Sigmoid colon (tissue), 7 donors: ENCODE results near the gene RNF40. TPM values are rescaled to one million over a fixed set of nuclear protein-coding genes. Genes with fewer than 3 reads are reported as not detected.

ENCODE experiments used
- DNase-seq: peaks from one replicate; pipeline ENCODE4 v3.0.0-alpha.2; 2019
- H3K27ac ChIP-seq, 4 donors: fragments of 200-600 bp; sonication (generic); one replicate each; pipeline ENCODE4 v1.5.1; 2016 to 2019; ENCODE audit warnings: mild to moderate bottlenecking in 1 of 4
- H3K27me3 ChIP-seq, 3 donors: fragments of 200-600 bp; sonication (generic); one replicate each; pipeline ENCODE4 v1.5.1; 2019; ENCODE audit warnings: mild to moderate bottlenecking in 1 of 3
- H3K36me3 ChIP-seq, 4 donors: fragments of 200-600 bp; sonication (generic); one replicate each; pipeline ENCODE4 v1.5.1; 2016 to 2019
- H3K4me1 ChIP-seq, 4 donors: fragments of 200-600 bp; sonication (generic); one replicate each; pipeline ENCODE4 v1.5.1; 2017 to 2019
- H3K4me3 ChIP-seq, 4 donors: fragments of 200-600 bp; sonication (generic); one replicate each; pipeline ENCODE4 v1.5.1; 2017 to 2019; ENCODE audit warnings: mild to moderate bottlenecking in 2 of 4, moderate library complexity in 1 of 4
- H3K9me3 ChIP-seq, 4 donors: fragments of 200-600 bp in 3 of 4; sonication (generic) in 3 of 4; one replicate each; pipeline versions ENCODE4 v1.5.1 to v1.6.1; 2013 to 2019
- CTCF ChIP-seq, 4 experiments: fragments of 450-650 bp in 3 of 4; fragments of 200-600 bp in 1 of 4; IDR thresholded peaks; one replicate each; pipeline ENCODE4 v1.5.1; 2016 to 2019; ENCODE audit warnings: antibody characterized with exemption in 4 of 4, mild to moderate bottlenecking in 3 of 4, moderate library complexity in 2 of 4
- EP300 ChIP-seq, 4 donors: sonication (generic); formaldehyde crosslinking; IDR thresholded peaks; one replicate each; pipeline ENCODE4 v1.6.1; 2017; ENCODE audit warnings: antibody characterized with exemption in 4 of 4
- POLR2A ChIP-seq, 2 donors: fragments of 450-650 bp; IDR thresholded peaks; one replicate each; pipeline ENCODE4 v1.6.1; 2016; ENCODE audit warnings: antibody characterized with exemption in 2 of 2, mild to moderate bottlenecking in 2 of 2, moderate library complexity in 2 of 2
- POLR2AphosphoS5 ChIP-seq, 4 donors: sonication (generic); formaldehyde crosslinking; IDR thresholded peaks; one replicate each; pipeline ENCODE4 v1.6.1; 2017; ENCODE audit warnings: antibody characterized with exemption in 4 of 4
- WGBS, 2 donors: extraction: QIAGEN DNeasy Blood & Tissue Kit; methylation state at CpG; one replicate each; pipeline ENCODE4 v1.1.7; 2013; 5-methylcytosine and 5-hydroxymethylcytosine counted together
- intact Hi-C: fragments of 100-400 bp; cut with DNase I; formaldehyde crosslinking; loops from one replicate; pipeline ENCODE4 v1.15.1; 2023
- polyA plus RNA-seq, 3 donors: library from polyadenylated mRNA; stranded (reverse); fragments of 200-250 nt; gene quantifications; one replicate each; pipeline ENCODE4 v1.2.3, GENCODE V29; 2013
- total RNA-seq, 4 donors: library from RNA; depleted of rRNA; stranded (reverse); fragments of >200 nt; gene quantifications; one replicate each; pipeline ENCODE4 v1.1.0, GENCODE V29; 2016
- donor health status: healthy with polysubstance abuse.
- donor health status: Bipolar disorder and iron deficiency.
- donor health status: healthy.

The RNF40 gene
- total and polyA plus RNA-seq, 7 donors: 34.8 to 79.3 (median 49.4) TPM

DNA sequence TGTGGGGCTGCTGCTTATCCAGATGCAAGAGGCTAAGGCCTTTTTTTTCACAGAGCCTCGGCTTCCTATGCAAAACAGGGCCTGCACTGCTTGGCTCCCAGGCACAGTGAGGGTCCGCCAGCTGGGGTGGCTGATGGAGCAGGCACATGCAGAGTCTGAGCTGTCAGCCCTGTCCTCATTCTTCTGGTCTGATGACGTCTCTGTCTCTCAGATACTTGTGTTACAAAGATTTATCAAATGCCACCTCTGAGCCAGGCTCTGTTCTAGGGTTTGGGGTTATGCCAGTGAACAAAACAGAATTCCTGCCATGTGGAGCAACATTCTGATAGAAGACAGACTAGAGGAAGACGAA, 4.8 kb downstream of the RNF40 start:
- Histone ChIP-seq H3K4me3 (no peak overlapping the region), H3K27me3 (no peaks in the 10 kb centered on the region), H3K36me3 (peaks cover 72 to 88% (median 74%) of the 10 kb centered on the region in 4 donors), H3K9me3 (no peaks in the 10 kb centered on the region), H3K27ac (no peak overlapping the region), H3K4me1 (peaks cover 0 to 20% (median 18%) of the 10 kb centered on the region in 4 donors)
- TF ChIP-seq EP300 (IDR thresholded peaks at IDR 0.05): no peak
- TF ChIP-seq CTCF (IDR thresholded peaks at IDR 0.05): no peak
- intact Hi-C loops: no loop called here
- no peak for DNase-seq
- WGBS, 2 donors: 87 to 88% methylated on average over 4 of the region's 4 CpGs

DNA sequence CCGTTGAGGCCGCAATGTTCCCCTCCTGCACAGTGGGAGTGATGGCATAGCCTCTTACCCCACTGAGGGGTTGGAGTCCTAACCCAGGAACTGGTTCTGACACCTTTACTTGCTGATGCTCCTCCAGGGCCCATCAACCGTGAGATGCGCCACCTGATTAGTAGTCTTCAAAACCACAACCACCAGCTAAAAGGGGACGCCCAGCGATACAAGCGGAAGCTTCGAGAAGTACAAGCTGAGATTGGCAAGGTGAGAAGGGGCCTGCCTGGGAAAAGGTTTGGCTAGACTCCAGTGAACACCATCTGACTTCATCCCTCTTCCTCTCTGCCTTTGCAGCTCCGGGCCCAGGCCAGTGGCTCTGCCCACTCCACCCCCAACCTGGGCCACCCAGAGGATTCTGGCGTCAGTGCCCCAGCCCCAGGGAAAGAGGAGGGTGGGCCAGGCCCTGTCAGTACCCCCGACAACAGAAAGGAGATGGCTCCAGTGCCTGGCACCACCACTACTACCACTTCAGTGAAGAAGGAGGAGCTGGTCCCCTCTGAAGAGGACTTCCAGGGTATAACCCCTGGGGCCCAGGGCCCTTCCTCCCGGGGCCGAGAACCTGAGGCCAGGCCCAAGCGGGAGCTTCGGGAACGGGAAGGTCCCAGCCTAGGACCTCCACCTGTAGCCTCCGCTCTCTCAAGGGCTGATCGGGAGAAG, 5.8 kb downstream of the RNF40 start:
- H3K27me3 ChIP-seq: no peaks in the 10 kb centered on the region
- 92 to 93% methylated on average over 18 of the region's 18 CpGs for WGBS, 2 donors
- TF ChIP-seq CTCF (IDR thresholded peaks at IDR 0.05): no peak
- no peak for TF ChIP-seq POLR2A (IDR thresholded peaks at IDR 0.05)
- no peak for TF ChIP-seq POLR2AphosphoS5 (IDR thresholded peaks at IDR 0.05)
- TF ChIP-seq EP300 (IDR thresholded peaks at IDR 0.05): no peak
- H3K27ac ChIP-seq: no peak overlapping the region
- intact Hi-C loops: no loop called here
- H3K4me3 ChIP-seq: no peak overlapping the region
- no peak for DNase-seq
- peaks cover 0 to 16% (median 13%) of the 10 kb centered on the region in 4 donors for H3K4me1 ChIP-seq
- peaks cover 79 to 98% (median 84%) of the 10 kb centered on the region in 4 donors for H3K36me3 ChIP-seq
- no peaks in the 10 kb centered on the region for H3K9me3 ChIP-seq

DNA sequence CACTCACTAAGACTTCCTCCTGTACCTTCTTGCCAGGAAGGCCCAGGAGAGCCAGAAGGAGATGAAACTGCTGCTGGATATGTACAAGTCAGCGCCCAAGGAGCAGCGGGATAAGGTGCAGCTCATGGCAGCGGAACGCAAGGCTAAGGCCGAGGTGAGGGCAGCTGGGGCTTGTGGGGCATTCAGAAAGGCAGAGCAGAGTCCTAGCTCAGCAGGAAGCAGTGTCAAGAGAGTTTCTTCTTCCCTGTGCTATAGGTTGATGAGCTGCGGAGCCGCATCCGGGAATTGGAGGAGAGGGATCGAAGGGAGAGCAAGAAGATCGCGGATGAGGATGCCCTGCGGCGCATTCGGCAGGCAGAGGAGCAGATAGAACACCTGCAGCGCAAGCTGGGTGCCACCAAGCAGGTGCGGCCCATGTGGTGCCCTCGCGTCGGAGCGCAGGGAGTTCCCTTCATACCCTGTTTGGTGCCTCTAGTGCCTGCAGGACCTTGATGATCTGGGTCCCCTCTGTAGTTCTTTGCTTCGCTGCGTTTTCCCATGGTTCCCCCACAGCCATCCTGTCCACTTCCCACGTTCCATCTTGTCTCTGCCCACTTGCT, 6.6 kb downstream of the RNF40 start:
- 96 to 97% methylated on average over 23 of the region's 23 CpGs for WGBS, 2 donors
- TF ChIP-seq POLR2A (IDR thresholded peaks at IDR 0.05) (no peak), CTCF (IDR thresholded peaks at IDR 0.05) (no peak), EP300 (IDR thresholded peaks at IDR 0.05) (no peak), POLR2AphosphoS5 (IDR thresholded peaks at IDR 0.05) (no peak)
- H3K27me3 ChIP-seq: no peaks in the 10 kb centered on the region
- no peak overlapping the region for H3K4me3 ChIP-seq
- no peak overlapping the region for H3K27ac ChIP-seq
- DNase-seq: no peak
- intact Hi-C loops: no loop called here
- H3K4me1 ChIP-seq: peaks cover 0 to 8% (median 5%) of the 10 kb centered on the region in 4 donors
- no peaks in the 10 kb centered on the region for H3K9me3 ChIP-seq
- peaks cover 79 to 100% (median 91%) of the 10 kb centered on the region in 4 donors for H3K36me3 ChIP-seq

- intact Hi-C loops: no loop called here
- DNase-seq: no peak
- 93 to 95% methylated on average over 17 of the region's 17 CpGs for WGBS, 2 donors
- Histone ChIP-seq H3K27me3 (no peaks in the 10 kb centered on the region), H3K36me3 (peaks cover 70 to 100% (median 90%) of the 10 kb centered on the region in 4 donors), H3K4me1 (peaks cover 0 to 5% (median 3%) of the 10 kb centered on the region in 4 donors), H3K9me3 (no peaks in the 10 kb centered on the region), H3K4me3 (no peak overlapping the region), H3K27ac (no peak overlapping the region)
- TF ChIP-seq EP300 (IDR thresholded peaks at IDR 0.05): no peak
- no peak for TF ChIP-seq POLR2A (IDR thresholded peaks at IDR 0.05)
- no peak for TF ChIP-seq POLR2AphosphoS5 (IDR thresholded peaks at IDR 0.05)
- TF ChIP-seq CTCF (IDR thresholded peaks at IDR 0.05): no peak
Observed at GRCh38 chr16:30769379-30770089, 7.4 kb downstream of the RNF40 start.
